GM18870 (cell line): Measurements from ENCODE around the gene ATP7B.

Experiments
- ATAC-seq: cut with Tn5 transposase; IDR thresholded peaks from one replicate; pipeline ENCODE4 v1.9.1; 2021; ENCODE audit warnings: moderate library complexity; ENCODE audit not compliant: unreplicated experiment

Gene ATP7B

DNA sequence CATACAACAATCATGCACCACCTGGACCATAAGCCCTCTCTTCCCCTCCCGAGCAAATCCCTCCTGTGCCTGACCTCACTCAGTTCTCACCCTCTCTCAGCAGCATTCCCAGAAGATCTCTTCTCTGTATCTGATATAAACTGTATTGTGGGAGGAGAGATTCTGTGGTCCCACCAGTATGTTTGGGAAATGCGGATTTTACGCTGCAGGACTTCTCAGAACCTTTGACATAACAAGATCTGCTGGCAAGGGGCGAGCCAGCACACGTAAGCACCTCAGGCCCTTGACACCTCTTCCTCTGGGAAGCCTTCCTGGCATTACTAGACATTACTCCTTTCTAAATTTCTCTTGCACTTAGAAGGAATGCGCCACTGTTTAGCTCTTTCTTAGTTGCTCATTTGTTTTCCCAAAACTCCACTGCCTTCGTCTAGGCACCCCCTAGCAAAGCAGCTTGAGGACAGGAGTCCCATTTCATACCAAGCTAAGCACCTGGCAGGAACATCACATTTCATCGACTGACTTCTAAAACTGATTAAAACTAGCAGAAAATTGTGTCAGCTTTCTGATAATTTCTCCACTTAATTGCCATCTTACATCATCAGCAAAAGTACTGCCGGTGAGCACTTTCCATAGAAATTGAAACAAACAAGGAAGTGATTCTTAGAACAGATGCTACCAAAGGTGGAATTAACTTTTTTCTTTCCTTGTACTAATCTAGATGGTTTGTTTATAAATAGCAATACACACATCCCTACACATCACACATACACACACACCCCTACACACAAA, 86.3 kb downstream of the ATP7B start:
- no peak for ATAC-seq

DNA sequence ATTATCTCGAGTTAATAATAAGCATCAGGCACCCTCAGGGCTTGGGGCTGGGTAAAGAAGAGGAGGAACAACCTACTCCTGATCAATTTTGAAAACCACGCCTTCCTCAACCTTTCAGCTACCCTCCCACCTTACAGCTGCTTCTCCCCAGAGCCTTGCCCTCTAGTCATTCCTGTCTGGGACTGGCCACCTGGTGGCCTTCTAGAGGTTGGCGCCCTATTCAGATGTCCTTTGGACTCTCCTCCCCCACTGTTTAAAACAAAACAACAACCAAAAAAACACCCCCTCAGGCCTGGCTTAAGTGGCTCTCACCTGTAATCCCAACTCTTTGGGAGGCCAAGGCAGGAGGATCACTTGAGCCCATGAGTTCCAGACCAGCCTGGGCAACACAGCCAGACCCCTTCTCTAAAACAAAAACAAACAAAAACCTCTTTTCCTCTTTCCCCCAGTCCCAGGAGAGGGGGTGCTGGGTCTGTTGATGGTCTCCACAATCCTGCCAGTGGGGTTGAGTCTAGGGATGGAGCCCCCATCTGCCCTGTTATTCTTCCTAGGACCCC, 87.2 kb downstream of the ATP7B start:
- ATAC-seq, result no peak

DNA sequence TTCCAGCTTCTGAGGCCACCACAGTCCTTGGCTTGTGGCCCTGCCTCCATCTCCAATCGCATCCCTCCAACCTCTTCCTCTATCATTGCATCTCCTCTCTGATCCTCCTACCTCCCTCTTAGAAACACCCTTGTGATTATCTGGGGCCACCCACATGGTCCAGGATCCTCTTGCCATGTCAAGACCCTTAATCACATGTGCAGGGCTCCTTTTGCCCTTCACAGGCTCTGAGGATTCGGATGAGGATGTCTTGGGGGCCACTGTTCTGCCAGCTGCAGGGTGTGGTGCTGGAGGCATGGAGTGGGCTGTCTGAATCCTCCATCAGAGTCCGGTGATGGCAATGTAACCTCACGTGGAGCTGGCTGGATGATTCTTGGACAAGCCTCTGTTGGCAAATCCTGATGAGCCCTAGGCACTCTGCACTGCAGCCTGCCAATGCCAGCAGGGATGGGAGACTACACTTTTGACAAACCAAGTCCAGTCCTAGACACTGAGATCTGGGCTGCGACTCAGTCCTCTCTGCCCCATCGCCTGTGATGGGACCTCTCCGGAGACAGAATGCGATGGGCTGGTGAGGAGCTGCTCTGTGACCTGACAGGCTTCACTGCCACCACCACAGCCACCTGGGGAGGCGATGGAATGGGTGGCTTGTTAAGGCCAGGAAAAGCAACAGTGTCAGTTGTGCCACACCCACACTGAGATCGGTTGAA, 88.3 kb downstream of the ATP7B start:
- ATAC-seq, result no peak

DNA sequence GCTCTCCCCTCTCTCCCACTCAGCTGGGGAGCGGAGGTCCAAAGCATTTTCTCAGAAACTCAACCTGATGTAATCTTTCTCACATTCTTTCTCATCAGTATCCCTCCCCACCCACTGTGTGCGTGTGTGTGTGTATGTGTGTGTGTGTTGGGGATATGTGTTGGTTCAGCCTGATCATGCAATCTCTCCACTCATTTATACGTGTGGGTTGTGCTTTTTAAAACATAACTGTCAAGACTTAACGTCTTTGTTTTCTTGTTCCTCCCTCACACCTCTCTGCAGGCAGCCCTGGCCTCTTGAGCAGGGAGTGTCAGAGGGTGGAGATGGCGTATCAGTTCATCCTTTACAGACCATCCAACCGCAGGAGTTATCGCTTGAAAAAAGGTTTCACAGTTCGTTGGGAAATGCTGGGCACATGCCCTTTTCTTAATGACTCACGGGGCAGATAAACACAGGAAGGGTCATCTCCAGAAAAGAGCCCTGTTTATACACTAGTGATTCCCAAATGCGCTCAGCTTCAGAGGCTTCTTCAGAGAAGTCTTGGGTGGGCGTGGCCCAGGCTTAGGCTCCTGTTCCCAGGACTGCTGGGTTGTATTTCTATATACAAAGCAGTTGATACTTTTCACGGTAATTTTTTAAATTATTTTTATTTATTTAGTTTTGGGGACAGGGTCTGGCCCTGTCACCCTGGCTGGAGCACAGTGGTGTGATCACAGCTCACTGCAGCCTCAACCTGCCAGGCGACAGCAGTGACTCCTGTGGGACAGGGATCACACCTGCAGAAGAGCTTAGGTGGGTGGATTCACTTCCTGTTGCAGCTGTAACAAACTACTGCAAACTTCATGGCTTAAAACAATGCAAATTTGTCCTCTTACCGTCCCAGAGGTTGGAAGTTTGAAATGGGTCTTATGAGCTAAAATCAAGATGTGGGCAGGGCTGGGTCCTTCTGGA, 89.2 kb downstream of the ATP7B start:
- no peak for ATAC-seq

DNA sequence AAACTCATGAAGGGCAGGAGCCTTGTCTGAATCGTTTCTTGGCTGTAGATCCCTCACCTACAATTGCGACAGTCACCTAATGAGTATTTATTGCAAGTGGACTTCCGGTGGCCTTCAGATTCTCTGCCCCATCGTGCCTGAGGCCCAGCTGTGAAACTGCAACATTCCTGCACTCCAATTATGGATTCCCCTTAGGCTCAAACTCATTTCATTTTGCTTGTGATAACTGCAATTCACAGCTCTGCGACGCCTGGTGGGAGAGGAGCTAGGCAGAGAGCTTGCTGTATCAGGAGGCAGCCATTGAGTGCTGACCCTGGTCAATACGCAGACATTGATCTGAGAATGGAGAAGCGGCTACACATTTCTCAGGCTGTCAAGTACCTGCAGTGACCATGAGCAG, 90.5 kb downstream of the ATP7B start:
- no peak for ATAC-seq

DNA sequence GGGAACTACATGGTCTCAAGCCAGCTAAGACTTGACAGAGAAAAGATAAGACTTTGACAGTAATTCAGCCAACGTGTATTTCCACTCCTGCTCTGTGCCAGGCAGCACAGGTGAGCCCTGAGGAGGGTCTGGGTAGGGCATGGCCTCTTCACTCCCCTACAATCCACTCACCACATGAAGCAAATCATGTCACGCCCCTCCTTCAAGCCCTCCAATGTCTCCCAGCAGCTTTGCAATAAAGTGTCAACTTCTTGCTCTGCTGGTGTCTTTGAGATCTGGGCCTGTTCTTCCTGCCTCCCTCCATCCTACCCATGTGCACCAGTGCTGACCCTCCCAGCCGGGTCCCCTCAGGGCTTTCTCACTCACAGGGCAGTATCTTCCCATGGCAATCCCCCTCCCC, 91.0 kb downstream of the ATP7B start:
- no peak for ATAC-seq

DNA sequence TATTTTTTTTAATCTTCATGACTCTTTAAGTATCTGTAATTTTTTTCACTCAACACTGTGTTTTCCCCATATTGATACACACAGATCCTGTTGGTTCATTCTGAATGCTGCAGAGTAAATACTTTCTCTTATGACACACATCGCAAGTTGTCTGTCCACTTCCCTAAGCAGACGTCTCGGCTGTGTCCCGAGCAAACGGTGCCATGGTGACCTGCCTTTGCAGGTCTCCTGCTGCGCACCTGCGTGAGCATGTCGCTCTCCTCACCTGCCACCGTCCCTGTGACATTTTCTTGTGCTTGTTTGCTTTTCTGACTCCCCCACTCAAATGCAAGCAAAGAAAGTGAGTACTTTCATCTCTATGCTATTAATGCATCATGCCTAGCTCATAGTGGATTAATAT, 91.7 kb downstream of the ATP7B start:
- ATAC-seq, result no peak

DNA sequence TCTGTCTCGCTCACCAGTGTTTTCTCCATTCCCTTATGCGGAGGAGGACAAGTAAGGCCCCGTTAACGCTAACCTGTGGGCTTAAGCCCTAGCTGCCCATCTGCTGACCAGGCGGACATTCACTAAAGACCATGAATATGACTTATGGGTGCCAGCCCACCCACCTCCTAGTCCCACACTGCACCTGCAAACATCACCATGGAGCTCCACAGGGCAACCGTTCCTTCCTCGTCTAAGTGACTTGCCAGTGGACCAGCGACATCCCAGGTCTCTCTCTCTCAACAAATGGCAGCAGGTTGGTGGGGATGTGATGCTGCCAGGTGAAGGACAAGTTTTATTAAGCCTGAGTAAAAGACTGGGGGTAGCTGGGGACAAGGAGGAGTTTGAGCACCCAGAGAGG, 94.3 kb downstream of the ATP7B start:
- no peak for ATAC-seq

DNA sequence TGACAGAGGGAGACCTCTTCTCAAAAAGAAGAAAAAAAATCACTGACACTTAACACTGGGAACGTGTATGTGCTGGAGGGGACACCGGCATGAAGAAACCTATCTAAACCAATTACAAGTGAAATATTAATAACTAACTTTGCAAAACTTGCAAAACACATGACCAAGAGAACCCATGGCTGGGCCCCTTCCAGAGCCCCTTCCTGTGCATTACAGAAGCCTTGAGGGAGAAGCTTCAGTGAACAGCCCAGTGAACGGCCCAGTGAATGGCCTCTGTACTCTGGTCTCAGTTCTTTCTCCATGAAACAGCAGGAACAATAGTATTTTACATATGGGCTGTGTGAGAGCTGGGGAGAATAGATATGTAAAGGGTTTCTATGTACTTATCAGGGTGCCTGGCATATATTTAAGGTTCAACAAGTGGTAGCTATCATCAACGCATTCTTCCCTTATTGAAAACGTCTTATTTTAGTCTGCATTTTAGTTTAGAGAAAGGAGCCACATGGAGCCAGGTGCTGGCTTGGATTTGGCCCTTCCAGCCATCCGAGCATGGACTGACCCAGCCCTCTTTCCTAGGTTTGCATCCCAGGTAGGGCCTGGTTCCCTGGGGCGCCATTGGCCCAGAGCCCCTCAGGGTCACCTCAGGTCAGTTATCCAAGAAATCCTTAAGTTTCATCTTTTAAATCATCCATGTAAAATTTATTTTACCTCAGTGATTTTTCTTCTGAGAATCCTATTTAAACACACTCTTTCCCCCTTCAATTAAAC, 95.0 kb downstream of the ATP7B start:
- ATAC-seq, result no peak

DNA sequence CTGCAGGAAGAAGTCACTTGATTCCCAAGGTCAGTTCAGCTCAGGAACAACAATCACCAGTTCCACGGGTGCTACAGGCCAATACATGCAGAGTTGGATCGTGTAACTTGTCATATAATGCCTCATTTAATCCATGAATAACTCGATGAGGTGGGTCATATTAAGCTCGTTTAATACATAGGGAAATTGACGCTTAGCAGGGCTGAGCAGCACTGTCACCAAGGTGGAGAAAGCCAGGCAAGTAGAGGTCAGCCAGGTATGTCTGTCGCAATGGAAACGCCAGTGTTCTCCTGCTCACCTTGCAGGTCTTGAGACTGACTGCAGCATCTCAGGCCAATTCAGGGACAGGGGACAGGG, 97.1 kb downstream of the ATP7B start:
- ATAC-seq, result no peak

DNA sequence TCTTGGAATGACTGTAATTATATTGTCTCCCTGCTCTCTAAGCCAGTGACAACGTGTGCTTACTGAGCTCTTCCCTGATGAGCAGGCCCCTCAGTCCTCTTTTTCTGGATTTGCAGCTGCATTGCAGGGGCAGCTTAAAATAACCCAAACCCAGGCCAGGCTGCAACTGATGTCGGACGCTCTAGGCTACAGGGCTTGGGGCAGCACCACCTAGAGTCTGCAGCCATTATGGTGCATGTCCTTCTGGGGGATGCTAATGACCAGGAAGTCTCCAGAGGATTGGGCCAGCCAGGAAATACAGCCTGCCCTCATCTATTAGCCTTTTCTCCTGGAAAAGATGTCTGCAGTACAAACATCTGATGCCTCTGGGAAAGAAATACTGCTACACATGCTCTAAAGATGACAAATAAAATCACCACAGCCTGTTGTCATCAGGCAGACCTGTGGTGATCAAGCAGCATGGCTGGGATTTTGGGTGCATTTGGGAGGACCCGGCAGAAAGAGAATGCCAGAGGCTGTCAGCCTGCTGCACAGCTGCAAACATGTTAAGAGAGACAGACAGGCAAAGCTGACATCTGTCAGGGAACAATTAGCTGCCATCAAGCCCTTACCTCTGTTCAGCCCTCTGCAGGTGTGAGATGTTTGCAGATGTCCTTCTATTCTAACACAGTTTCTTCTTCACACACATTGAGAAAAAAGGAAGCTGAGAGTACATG, 97.7 kb downstream of the ATP7B start:
- ATAC-seq, result no peak

DNA sequence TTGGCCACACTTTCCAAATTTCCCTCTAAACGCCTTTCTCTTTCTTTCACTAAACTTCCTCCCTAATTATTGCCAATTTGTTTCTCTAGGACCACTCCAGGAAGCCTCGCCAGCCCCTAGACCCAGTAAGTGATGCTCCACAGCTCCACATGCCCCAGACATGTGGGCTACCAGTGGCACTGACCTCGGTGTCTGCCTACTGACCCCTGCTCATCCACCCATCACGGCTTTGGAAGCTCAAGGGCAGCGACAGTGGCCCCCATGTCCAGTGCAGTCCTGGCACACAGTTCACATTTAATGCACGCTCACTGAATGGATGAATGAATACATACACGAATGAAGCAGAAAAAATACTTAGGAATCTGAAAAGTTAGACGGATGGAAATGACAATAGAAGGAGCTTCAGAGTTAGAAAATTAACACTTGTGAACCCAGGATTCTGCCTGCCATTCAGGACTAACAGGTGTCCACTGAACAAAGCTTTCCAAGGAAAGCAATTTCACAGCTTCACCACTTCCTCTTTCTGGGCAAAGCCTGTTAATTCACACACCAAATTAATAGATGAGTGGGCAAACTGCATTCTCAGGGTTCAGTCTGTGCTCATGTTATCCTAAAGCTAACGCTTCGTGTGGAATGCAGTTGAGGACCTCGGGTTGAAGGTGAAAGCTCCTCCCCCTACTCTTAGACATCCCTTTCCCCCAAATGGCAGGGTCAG, 98.6 kb downstream of the ATP7B start:
- no peak for ATAC-seq

DNA sequence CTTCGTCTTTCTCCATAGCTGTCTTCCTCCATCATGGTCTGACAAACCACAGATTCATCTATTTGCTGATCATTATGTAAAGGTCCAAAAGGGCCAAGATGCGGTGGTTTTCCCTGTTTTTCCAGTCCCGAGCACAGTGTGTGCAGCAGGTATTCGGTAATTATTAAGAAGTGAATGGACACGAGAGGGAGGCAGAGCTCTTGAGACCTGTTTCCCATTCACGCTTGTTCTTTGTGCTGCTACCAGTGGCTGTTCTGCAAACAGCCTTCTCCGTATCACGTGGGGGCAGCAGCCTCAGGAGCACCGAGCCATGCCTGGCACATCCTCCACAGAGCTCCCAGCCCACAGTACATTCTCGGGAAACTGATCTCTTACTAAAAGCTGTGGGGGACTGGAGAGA, 99.2 kb downstream of the ATP7B start:
- ATAC-seq, result no peak

DNA sequence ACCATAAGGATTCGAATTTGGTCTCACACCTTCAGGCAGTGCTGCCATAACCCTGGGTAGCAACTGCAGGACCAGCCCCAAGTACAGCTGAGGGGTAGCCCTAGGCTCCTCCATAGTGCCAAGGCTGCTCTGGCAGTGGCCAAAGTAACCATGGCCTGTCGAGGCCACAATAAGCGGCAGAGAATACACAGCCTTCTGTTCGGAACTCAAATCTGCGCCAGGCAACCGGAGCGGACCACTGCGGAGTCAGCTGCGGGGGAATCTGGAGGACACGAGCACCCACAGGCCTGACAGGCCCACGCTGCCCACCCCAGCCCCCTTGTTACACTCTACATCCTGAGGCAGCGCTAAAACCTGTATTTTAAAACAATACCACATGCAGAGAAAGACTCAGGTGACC, 100.7 kb downstream of the ATP7B start:
- ATAC-seq, result no peak

DNA sequence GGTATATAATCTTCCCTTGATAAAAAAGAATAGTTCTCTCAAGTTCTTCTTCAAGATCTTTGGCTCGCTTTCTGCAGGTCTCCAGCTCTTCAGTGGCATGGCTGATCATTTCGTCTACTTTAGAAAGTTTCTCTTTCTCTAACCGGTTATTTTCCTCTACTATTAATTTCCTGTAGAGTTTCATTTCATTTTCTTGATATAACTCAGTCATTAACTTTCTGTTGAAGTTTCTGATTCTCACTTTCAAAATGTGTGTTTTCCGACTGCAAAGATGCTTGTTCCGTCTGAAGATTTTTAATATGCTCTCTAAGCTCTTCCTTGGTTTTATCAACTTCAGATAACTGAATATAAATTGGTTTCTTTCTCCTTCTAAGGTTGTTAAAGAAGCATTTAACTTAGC, 102.0 kb downstream of the ATP7B start:
- peak; percentile 36 for ATAC-seq

DNA sequence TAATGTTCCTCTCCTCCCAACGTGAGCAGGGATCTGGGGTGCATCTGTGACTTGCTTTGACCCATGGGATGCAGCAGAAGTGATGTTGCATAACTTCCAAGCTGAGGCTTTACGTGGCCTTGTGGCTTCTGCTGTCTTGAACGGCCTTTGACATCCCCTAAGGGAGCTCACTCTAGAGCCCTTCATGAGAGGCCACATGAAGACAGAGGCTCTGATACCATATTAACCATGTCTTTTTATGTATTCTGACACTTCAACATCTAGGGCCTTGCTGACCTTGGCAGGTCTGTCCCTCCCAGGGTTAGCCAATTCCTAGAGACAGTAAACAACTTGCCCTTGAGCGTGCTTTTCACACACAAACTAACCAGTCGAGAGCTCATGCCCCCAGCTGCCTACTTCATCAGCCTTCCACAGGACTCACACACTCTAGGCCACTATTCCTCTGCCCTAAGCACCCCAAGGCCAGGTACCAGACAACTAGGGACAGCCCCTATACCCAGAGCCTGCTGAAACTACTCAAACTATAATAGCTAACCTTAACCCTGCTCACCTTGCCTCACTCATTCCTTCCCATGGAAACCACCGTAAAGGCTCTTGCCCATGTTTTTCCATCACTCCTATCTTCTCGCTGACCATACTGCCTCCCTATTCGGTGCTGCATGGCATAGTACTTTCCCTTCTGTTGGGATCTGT, 104.1 kb downstream of the ATP7B start:
- ATAC-seq, result no peak

DNA sequence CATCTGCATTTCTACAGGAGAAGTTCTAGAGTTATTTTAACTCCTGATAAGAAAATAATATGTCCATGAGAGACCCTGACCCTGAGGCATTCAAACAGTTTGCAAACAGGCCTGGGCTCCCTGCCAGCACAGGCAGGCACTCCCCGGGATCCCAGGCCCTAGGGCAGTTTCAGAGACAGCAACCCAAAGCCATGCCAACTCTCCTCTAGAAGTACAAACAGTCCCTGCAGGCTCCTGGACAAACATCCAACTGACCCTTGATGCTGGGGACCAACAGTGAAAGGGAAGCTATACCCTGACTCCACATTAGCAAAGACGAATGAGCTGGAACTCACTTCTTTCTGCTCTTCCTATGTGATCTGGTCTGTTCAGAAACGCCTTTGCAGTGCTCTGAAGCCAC, 104.7 kb downstream of the ATP7B start:
- no peak for ATAC-seq

DNA sequence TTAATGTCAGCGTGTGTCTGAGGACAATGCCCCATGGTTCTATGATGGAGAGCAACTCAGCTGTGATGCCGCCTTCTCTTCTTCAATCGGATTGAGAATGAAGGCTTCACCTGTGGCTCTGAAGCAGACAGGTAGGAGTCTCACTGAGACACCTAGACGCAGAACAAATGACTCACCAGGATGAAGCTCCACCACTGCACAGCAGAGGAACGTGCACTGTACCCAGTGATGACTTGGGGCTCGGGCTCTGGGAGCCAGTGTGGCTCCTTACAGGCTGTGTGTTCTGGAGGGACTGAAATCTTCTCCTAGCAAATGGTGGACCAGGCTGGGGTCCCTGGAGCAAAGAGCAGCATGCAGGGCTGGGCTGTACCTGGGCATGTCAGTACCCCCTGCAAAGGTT, 105.5 kb downstream of the ATP7B start:
- ATAC-seq, result no peak

DNA sequence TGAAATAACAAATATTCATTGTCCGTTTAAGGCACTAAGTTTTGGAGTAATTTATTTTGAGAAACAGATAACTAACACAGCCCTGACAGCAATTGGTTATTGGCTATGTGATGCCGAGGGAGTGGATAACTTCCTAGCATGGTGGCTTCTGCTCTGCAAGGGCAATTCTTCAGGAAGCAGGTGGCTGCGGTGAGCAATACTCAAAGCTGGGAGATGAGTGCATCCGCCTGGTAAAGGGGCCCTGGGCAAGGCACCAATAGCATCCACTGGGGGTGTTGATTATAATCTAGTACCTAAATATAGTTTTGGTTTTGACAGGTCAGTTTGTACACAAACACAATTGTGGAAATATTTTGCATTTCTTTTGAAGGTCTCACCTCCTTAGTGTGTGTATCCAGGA, 108.5 kb downstream of the ATP7B start:
- no peak for ATAC-seq
